K562 (cell line): ENCODE results near the gene WASF2. TPM values are rescaled to one million over a fixed set of nuclear protein-coding genes. Genes with fewer than 3 reads are reported as not detected.
A peak's percentile ranks its signal among the peaks of the same experiment; 100 is the strongest.

Experiments used
- CBFA2T3 ChIP-seq: fragments of 450-650 bp; IDR thresholded peaks from 2 replicates; pipeline ENCODE4 v1.6.1; 2017
- CREB1 ChIP-seq, 2 experiments: sonication (generic) in 1 of 2; formaldehyde crosslinking in 1 of 2; IDR thresholded peaks; 2 replicates each; pipeline versions ENCODE4 v1.6.1 to v1.8.0; 2012 to 2022; ENCODE audit warnings: inconsistent platforms in 1 of 2, mild to moderate bottlenecking in 1 of 2, missing genetic modification reagents in 1 of 2, moderate library complexity in 1 of 2
- E2F3 ChIP-seq: fragments of 250-450 bp; sonication (Bioruptor Pico); IDR thresholded peaks from 2 replicates; pipeline ENCODE4 v1.4.0; 2020; ENCODE audit warnings: mild to moderate bottlenecking
- EGR1 ChIP-seq: fragments of 450-650 bp; conservative IDR thresholded peaks from 2 replicates; pipeline ENCODE4 v1.6.1; 2017; ENCODE audit warnings: mild to moderate bottlenecking
- FOXK2 ChIP-seq, 2 experiments: fragments of 450-650 bp; IDR thresholded peaks in 1 of 2; conservative IDR thresholded peaks in 1 of 2; 2 replicates each; pipeline ENCODE4 v1.6.1; 2016; ENCODE audit warnings: low read depth in 2 of 2, mild to moderate bottlenecking in 1 of 2
- FOXM1 ChIP-seq, 2 experiments: fragments of 450-650 bp in 1 of 2; sonication (generic) in 1 of 2; formaldehyde crosslinking in 1 of 2; IDR thresholded peaks; 2 replicates each; pipeline versions ENCODE4 v1.6.1 to v1.9.0; 2017 to 2022; ENCODE audit warnings: low read depth in 2 of 2, mild to moderate bottlenecking in 2 of 2, missing genetic modification reagents in 1 of 2, moderate library complexity in 1 of 2
- LCOR ChIP-seq: sonication (generic); formaldehyde crosslinking; IDR thresholded peaks from 2 replicates; pipeline ENCODE4 v1.8.0; 2022; ENCODE audit warnings: mild to moderate bottlenecking, missing genetic modification reagents
- NR3C1 ChIP-seq: sonication (generic); formaldehyde crosslinking; IDR thresholded peaks from 2 replicates; pipeline ENCODE4 v1.8.1; 2022; ENCODE audit warnings: missing genetic modification reagents
- STAG1 ChIP-seq: sonication (generic); formaldehyde crosslinking; IDR thresholded peaks from 2 replicates; pipeline ENCODE4 v1.5.0; 2020; ENCODE audit warnings: missing genetic modification reagents, borderline replicate concordance
- THRB ChIP-seq: fragments of 450-650 bp; formaldehyde crosslinking; conservative IDR thresholded peaks from 2 replicates; pipeline ENCODE4 v1.4.0; 2022; ENCODE audit warnings: mild to moderate bottlenecking, missing genetic modification characterization
- ZNF197 ChIP-seq: fragments of 200-800 bp; sonication (Bioruptor generic); IDR thresholded peaks from 2 replicates; pipeline ENCODE4 v1.6.1; 2016; ENCODE audit warnings: low read depth, missing genetic modification characterization, missing compliant biosample characterization
- ZNF263 ChIP-seq: sonication (generic); formaldehyde crosslinking; IDR thresholded peaks from 2 replicates; pipeline ENCODE4 v1.8.0; 2022; ENCODE audit warnings: mild to moderate bottlenecking, missing genetic modification reagents, borderline replicate concordance
- ZNF695 ChIP-seq: fragments of 450-650 bp; formaldehyde crosslinking; IDR thresholded peaks from 2 replicates; pipeline ENCODE4 v1.4.0; 2020; ENCODE audit warnings: mild to moderate bottlenecking, moderate library complexity
- polyA plus RNA-seq, 8 experiments: library from polyadenylated mRNA; depleted of rRNA in 4 of 8; stranded (reverse) in 5 of 8; unstranded in 3 of 8; fragments of >200 nt; fragmentation: Nextera tagmentation in 2 of 8; fragmentation: Illumina TruSeq in 1 of 8; extraction: Ambion mirVana in 2 of 8; extraction: Trizol in 1 of 8; gene quantifications; 2 replicates each; pipeline versions ENCODE4 v1.2.1 to v1.2.3, GENCODE V29; 2011 to 2014; ENCODE audit warnings: inconsistent platforms in 1 of 8, missing spikeins in 1 of 8
- total RNA-seq, 7 experiments: library from RNA; depleted of rRNA in 6 of 7; stranded (reverse); fragments of >200 nt in 6 of 7; fragmentation: Illumina TruSeq in 2 of 7; extraction: Trizol in 2 of 7; gene quantifications; 2 replicates each; pipeline versions ENCODE4 v1.2.1 to v1.2.3, GENCODE V29; 2011 to 2021; ENCODE audit warnings: low replicate concordance in 1 of 7
- TF ChIP-seq, protein P1 (sequence below): sonication (generic); formaldehyde crosslinking; IDR thresholded peaks from 2 replicates; pipeline ENCODE4 v1.8.0; 2022; ENCODE audit warnings: missing genetic modification reagents, mild to moderate bottlenecking, moderate library complexity, borderline replicate concordance
- TF ChIP-seq, protein P2 (sequence below), 2 experiments: fragments of 450-650 bp; formaldehyde crosslinking in 1 of 2; IDR thresholded peaks; 2 replicates each; pipeline versions ENCODE4 v1.4.0 to v1.6.1; 2014 to 2020; ENCODE audit warnings: mild to moderate bottlenecking in 2 of 2, borderline replicate concordance in 1 of 2, low read depth in 1 of 2

The WASF2 gene
- total and polyA plus RNA-seq, 9 of the 15 experiments (the other 6 are each of a cell fraction or from before 2014, with no cell fraction given) = 8.2 to 163 (median 31.2) TPM

DNA sequence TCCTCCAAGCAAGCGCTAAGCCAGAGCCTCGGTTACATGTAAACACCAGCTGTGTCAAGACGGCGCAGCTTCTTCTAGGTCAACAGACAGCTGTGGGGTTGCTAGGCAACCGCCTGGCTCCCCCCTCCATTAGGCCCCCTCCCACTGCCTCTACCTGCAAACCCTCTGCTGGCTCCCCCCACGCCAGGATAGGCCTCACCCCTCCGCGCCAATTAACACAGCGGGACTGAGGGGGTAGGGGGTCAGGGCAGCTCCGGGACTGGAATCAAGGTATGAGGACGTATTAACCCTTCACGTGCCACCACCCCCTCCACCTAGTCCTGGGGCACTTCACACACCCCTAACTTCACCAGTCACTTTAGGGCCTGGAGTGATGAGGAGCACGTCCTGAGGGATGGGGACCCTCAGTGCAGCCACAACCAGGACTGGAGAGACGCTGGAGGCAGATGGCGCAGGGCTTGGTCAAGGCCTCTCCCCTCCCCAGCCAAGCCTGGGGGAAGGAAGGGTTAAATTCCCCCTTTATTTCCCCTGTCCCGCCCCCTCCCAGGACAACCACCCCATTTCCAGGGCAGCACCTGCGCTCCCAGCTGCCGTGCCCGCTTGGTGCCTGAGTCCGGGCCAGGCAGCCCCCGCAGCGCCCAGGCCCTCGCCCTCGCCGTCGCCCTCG is 37.4 kb upstream of the WASF2 start (continued):
- peak; percentile 57; the same call in 1 of the 2 replicates for TF ChIP-seq ZNF263 (CRISPR knock-in tag)
- TF ChIP-seq LCOR = 0 out of 2 replicates have a peak, but pooled peaks have one; percentile 19
- TF ChIP-seq ZNF197 = no peak
- peak; percentile 97 to 98 for TF ChIP-seq FOXK2 (conservative IDR thresholded peaks at IDR 0.05 in 1 of 2, IDR thresholded peaks at IDR 0.05 in 1 of 2; ENCODE audit: low read depth in 2 of 2)
- TF ChIP-seq, protein P1, sequence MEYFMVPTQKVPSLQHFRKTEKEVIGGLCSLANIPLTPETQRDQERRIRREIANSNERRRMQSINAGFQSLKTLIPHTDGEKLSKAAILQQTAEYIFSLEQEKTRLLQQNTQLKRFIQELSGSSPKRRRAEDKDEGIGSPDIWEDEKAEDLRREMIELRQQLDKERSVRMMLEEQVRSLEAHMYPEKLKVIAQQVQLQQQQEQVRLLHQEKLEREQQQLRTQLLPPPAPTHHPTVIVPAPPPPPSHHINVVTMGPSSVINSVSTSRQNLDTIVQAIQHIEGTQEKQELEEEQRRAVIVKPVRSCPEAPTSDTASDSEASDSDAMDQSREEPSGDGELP (CRISPR knock-in tag) = peak; percentile 99
- TF ChIP-seq, protein P2, sequence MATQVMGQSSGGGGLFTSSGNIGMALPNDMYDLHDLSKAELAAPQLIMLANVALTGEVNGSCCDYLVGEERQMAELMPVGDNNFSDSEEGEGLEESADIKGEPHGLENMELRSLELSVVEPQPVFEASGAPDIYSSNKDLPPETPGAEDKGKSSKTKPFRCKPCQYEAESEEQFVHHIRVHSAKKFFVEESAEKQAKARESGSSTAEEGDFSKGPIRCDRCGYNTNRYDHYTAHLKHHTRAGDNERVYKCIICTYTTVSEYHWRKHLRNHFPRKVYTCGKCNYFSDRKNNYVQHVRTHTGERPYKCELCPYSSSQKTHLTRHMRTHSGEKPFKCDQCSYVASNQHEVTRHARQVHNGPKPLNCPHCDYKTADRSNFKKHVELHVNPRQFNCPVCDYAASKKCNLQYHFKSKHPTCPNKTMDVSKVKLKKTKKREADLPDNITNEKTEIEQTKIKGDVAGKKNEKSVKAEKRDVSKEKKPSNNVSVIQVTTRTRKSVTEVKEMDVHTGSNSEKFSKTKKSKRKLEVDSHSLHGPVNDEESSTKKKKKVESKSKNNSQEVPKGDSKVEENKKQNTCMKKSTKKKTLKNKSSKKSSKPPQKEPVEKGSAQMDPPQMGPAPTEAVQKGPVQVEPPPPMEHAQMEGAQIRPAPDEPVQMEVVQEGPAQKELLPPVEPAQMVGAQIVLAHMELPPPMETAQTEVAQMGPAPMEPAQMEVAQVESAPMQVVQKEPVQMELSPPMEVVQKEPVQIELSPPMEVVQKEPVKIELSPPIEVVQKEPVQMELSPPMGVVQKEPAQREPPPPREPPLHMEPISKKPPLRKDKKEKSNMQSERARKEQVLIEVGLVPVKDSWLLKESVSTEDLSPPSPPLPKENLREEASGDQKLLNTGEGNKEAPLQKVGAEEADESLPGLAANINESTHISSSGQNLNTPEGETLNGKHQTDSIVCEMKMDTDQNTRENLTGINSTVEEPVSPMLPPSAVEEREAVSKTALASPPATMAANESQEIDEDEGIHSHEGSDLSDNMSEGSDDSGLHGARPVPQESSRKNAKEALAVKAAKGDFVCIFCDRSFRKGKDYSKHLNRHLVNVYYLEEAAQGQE (IDR thresholded peaks at IDR 0.05; ENCODE audit: borderline replicate concordance) = no peak
- TF ChIP-seq, protein P2 (CRISPR knock-in tag; IDR thresholded peaks at IDR 0.05; ENCODE audit: low read depth) = 0 out of 2 replicates have a peak, but pooled peaks have one; percentile 2
- no peak for TF ChIP-seq STAG1 (CRISPR knock-in tag)
- TF ChIP-seq CREB1 (IDR thresholded peaks at IDR 0.05) = peak; percentile 26; the same call in 1 of the 2 replicates
- TF ChIP-seq CREB1 (CRISPR knock-in tag; IDR thresholded peaks at IDR 0.05) = no peak
- peak; percentile 23; the same call in 1 of the 2 replicates for TF ChIP-seq EGR1
- TF ChIP-seq THRB (CRISPR knock-in tag) = no peak
- peak; percentile 36; the same call in 1 of the 2 replicates for TF ChIP-seq CBFA2T3
- TF ChIP-seq NR3C1 = 0 out of 2 replicates have a peak, but pooled peaks have one; percentile 5
- no peak; the same call in 1 of the 2 replicates for TF ChIP-seq E2F3 (CRISPR knock-in tag)
- TF ChIP-seq FOXM1 (IDR thresholded peaks at IDR 0.05; ENCODE audit: low read depth) = peak; percentile 49; the same call in 1 of the 2 replicates
- TF ChIP-seq FOXM1 (CRISPR knock-in tag; IDR thresholded peaks at IDR 0.05; ENCODE audit: low read depth) = no peak
- no peak for TF ChIP-seq ZNF695 (CRISPR knock-in tag)
